T-helper 9 cell (primary cell): ENCODE measurements around the gene TELO2.

ENCODE experiments used
- DNase-seq: peaks from one replicate; pipeline ENCODE4 v3.0.0-alpha.2; 2020

Gene TELO2

DNA sequence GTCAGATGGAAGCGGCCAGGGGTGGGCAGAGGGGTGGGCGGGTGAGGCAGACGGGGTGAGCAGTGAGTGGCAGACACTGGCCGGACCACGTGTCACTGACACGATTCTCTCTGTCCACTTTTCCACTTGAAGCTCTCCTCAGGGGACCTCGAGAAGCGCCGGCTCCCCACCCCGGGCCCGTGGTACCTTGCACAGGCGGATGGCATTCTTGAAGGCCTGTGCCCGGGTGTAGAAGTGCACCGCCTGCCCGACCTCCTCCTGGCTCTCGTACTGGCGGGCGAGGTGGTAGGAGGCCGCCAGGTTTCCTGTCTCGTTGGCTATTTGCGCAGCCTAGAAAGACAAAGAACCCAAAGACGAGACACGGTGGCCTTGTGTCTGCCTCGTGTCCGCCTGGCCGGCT lies 31.2 kb downstream of the TELO2 start:
- no peak for DNase-seq

DNA sequence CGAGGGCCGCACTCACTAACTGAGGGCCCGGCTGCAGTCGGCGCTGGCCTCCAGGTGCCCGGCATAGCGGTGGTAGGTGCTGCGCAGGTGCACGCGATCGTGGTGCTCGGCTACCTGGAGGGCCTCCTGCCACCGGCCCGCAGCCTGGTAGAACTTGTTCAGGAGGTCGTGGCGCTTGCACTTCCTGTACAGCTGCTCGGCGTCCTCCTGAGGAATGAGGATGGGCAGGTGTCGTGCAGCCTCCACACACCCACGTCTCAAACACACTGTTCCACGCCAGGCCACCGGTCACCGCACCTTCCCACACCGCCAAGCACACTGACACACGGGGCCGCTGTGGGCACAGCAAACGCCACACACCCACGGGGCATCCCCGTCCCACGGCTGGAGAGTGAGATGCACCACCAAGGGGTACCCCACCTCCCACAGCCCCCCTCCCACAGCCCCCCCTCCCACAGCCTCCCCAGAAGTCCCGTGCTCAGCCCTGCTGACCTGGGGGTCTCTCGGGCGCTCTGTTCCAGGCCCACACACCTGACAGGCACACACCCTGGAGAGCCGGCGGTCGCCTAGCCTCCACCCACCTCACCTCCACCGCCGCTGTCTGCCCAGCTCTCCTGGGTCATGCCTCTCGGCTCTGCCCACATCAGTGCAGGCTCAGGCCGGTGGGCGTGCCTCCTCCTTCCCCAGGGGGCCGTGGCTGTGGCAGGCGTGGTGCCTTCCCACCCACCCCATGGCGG lies 32.9 kb downstream of the TELO2 start:
- no peak for DNase-seq

GRCh38 chr16:1526608-1527555 lies 33.7 kb downstream of the TELO2 start:
- no peak for DNase-seq

- DNase-seq, result no peak
Measured at GRCh38 chr16:1527836-1528811, 35.0 kb downstream of the TELO2 start.

GRCh38 chr16:1528921-1529537 lies 35.9 kb downstream of the TELO2 start:
- no peak for DNase-seq

- no peak for DNase-seq
Measured at GRCh38 chr16:1530349-1530882, 37.3 kb downstream of the TELO2 start.

GRCh38 chr16:1530883-1531637 lies 37.9 kb downstream of the TELO2 start:
- DNase-seq, result no peak

DNA sequence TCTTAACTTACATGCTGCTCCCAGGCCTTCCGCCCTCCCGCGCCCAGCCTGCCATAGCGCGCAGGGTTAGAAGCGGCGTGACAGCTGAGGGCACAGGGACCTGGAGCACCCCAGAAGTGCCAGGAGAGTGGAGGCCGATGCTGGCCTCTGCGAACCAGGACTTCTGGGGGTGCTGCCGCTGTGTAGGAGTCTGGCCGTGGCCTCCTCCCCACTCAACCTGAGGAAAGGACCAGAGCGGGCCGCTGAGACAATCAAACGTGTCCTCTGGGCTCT lies 38.4 kb downstream of the TELO2 start:
- no peak for DNase-seq

- no peak for DNase-seq
Measured at GRCh38 chr16:1532081-1532760, 39.1 kb downstream of the TELO2 start.

DNA sequence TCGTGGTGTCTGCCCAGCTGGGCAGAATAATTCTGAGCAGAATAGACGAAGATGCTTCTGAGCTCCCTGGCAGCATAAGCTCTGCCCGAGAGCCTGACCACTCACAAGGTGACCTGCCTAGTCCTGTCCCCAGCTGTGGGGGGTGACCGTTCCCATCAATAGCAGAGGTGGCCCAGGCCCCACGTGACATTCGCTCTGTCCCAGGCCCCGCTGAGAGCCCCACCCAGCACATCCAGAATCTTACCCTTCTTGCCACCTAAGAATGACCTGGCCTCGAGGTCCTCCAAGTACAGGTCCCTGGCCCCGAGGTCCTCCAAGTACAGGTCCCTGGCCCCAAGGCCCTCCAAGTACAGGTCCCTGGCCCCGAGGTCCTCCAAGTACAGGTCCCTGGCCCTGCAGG lies 39.6 kb downstream of the TELO2 start:
- no peak for DNase-seq

GRCh38 chr16:1533443-1533951 lies 40.3 kb downstream of the TELO2 start, which contains the start of gene TMEM204:
TSS of gene TMEM204 (plus strand) at chr16:1533666. CDS start at chr16:1534276, 610 bp downstream.
- no peak for DNase-seq

GRCh38 chr16:1534021-1535020 lies 41.2 kb downstream of the TELO2 start:
- DNase-seq, result no peak

DNA sequence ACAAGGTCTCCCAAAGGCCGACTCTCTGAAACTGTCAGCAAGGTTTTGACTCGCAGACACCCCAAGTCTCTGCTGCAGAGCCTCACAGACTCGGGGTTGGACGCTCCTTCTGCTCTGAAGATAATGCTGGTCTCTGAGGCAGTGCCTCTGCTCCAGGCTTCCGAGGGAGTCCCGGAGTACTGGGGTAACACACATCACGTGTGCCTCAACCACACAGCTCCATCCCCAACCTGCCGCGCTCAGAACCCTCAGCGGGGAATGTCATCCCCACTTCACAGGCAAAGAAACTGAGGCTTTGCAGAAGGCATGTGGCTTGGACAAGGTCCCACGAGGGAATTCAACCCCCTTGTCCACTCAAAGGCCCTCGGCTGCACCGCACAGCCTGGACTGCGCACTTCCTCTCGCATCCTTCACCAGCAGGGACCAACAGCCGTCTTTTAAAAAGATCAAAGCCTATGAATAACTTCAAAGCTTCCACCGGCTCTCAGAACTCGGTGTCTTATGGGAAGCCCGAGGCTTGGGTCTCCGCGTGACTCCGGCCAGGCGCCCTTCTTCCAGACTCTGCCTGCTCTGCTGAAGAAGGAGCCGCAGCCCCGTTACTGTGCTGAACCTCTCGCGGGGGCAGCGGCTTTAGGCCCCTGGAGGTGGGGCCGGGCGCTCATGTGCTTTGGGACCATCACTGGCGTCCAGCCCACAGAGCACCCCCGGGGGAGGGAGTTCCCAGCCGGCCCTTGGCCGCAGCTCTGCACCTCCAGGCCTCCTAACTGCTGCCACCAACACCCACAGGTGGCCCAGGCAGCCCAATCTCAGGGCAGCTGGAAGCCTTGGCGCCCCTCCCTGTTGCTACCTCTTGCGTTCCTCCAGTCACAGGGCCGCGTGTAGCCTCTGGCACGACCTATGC lies 42.5 kb downstream of the TELO2 start:
- no peak for DNase-seq

DNA sequence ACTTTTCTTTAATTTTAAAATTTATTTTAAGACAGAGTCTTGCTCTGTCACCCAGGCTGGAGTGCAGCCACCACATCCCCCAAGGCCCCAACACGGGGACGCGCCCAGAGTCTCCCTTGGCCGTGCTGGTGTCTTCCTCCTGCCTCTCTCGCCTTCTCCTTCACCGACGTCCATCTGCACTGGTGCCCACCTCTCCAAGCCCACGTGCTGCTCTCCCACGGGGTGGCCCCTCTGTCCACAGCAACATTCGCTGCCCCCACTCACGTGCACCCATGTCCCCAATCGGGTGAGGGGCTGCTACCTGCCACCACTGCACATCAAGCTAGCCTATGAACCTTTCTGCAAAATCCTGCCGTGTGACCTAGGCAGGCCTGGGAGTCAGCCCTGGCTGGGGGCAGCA lies 43.4 kb downstream of the TELO2 start:
- DNase-seq, result no peak

- no peak for DNase-seq
Measured at GRCh38 chr16:1537138-1537577, 44.0 kb downstream of the TELO2 start.

GRCh38 chr16:1537763-1538289 lies 44.7 kb downstream of the TELO2 start:
- no peak for DNase-seq

DNA sequence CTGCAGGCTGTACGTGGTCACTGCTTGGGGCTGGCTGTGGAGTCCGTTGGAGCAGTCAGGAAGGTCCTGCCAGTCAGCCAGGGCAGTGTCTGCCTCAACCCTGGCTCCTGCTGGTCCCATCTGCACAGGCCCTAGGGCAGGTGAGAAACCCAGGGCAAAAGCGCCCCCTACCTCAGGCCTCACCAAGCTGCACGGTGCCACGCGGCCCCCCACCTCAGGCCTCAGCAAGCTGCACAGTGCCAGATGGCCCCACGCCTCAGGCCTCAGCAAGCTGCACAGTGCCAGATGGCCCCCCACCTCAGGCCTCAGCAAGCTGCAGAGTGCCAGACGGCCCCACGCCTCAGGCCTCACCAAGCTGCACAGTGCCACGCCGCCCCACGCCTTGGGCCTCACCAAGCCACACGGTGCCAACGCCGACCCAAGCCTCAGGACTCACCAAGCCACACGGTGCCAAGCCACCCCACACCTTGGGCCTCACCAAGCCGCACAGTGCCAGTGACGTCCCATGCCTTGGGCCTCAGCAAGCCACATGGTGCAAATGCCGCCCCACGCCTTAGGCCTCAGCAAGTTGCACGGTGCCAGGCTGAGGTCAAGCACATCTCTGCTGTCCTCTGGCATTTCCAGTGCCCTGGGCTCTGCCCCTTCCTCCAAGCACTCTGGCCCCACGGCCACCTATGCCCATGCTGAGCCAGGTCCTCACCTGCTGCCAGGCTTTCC lies 45.8 kb downstream of the TELO2 start:
- no peak for DNase-seq
